CD14-positive monocyte (primary cell): Measurements from ENCODE around the gene TLCD3B. TPM values are rescaled to one million over a fixed set of nuclear protein-coding genes. Genes with fewer than 3 reads are reported as not detected.

Experiments
- DNase-seq, 3 donors: peaks; one replicate each; pipeline ENCODE4 v3.0.0-alpha.2; 2011 to 2022
- H2AFZ ChIP-seq: 2 replicates; pipeline ENCODE4 v1.6.0; 2012; ENCODE audit warnings: mild to moderate bottlenecking, low read depth, low read length, inconsistent platforms; ENCODE audit not compliant: insufficient read depth, poor library complexity, severe bottlenecking
- H3K27ac ChIP-seq, 2 donors: 1 replicate in 1 of 2; 2 replicates in 1 of 2; pipeline ENCODE4 v1.5.1; 2012 to 2013; ENCODE audit warnings: low read length in 2 of 2, control low read depth in 1 of 2, inconsistent platforms in 1 of 2, low read depth in 1 of 2, mild to moderate bottlenecking in 1 of 2
- H3K27me3 ChIP-seq, 2 donors: one replicate each; pipeline versions ENCODE4 v1.6.0 to v1.6.1; 2011 to 2013; ENCODE audit warnings: low read length in 2 of 2; ENCODE audit not compliant: control insufficient read depth in 2 of 2, insufficient read depth in 2 of 2
- H3K36me3 ChIP-seq, 2 donors: replicated peaks in 1 of 2; 1 replicate in 1 of 2; 2 replicates in 1 of 2; pipeline versions ENCODE4 v1.5.1 to v1.6.1; 2012 to 2013; ENCODE audit warnings: low read length in 2 of 2, control low read depth in 1 of 2, inconsistent platforms in 1 of 2, mild to moderate bottlenecking in 1 of 2; ENCODE audit not compliant: insufficient read depth in 2 of 2, control insufficient read depth in 1 of 2
- H3K4me1 ChIP-seq, 2 donors: 1 replicate in 1 of 2; 2 replicates in 1 of 2; pipeline versions ENCODE4 v1.5.1 to v1.6.1; 2012 to 2013; ENCODE audit warnings: low read length in 2 of 2, control low read depth in 1 of 2, inconsistent platforms in 1 of 2, mild to moderate bottlenecking in 1 of 2, moderate library complexity in 1 of 2; ENCODE audit not compliant: insufficient read depth in 2 of 2, control insufficient read depth in 1 of 2
- H3K4me2 ChIP-seq: replicated peaks from 2 replicates; pipeline ENCODE3; 2012; ENCODE audit warnings: low read length, moderate library complexity, mild to moderate bottlenecking; ENCODE audit not compliant: poor library complexity, severe bottlenecking; ENCODE audit errors: extremely low read depth
- H3K4me3 ChIP-seq, 3 experiments: fragments of 200-600 bp in 1 of 3; sonication (generic) in 1 of 3; replicated peaks in 1 of 3; 1 replicate in 2 of 3; 2 replicates in 1 of 3; pipeline ENCODE4 v1.5.1; 2011 to 2013; ENCODE audit warnings: low read length in 3 of 3, mild to moderate bottlenecking in 3 of 3, control low read depth in 2 of 3, low read depth in 2 of 3, inconsistent platforms in 1 of 3, moderate library complexity in 1 of 3
- H3K79me2 ChIP-seq: 2 replicates; pipeline ENCODE4 v1.6.0; 2012; ENCODE audit warnings: mild to moderate bottlenecking, control low read depth, inconsistent platforms, low read length, moderate library complexity; ENCODE audit not compliant: insufficient read depth
- H3K9ac ChIP-seq: 2 replicates; pipeline ENCODE4 v1.6.0; 2017; ENCODE audit warnings: low read length, mild to moderate bottlenecking; ENCODE audit not compliant: insufficient read depth, poor library complexity, severe bottlenecking
- H3K9me3 ChIP-seq, 2 donors: replicated peaks in 1 of 2; 1 replicate in 1 of 2; 2 replicates in 1 of 2; pipeline versions ENCODE4 v1.5.1 to v1.6.1; 2012 to 2013; ENCODE audit warnings: low read length in 2 of 2, control low read depth in 1 of 2; ENCODE audit not compliant: control insufficient read depth in 1 of 2, insufficient read depth in 1 of 2
- H4K20me1 ChIP-seq: 2 replicates; pipeline ENCODE4 v1.6.0; 2012; ENCODE audit warnings: mild to moderate bottlenecking, low read length, control low read depth, moderate library complexity; ENCODE audit not compliant: insufficient read depth
- H3K27ac Mint-ChIP-seq, 7 donors: one replicate each; pipeline ENCODE4 v1.8.0; 2020; ENCODE audit warnings: mild to moderate bottlenecking in 7 of 7, mixed read lengths in 7 of 7, moderate library complexity in 6 of 7, inconsistent platforms in 2 of 7
- H3K27me3 Mint-ChIP-seq, 3 donors: one replicate each; pipeline ENCODE4 v1.8.0; 2021 to 2022; ENCODE audit warnings: low read depth in 3 of 3, mild to moderate bottlenecking in 3 of 3, mixed read lengths in 3 of 3, moderate library complexity in 3 of 3, inconsistent platforms in 1 of 3
- H3K36me3 Mint-ChIP-seq, 2 donors: one replicate each; pipeline ENCODE4 v1.8.0; 2020; ENCODE audit warnings: mixed read lengths in 2 of 2, inconsistent platforms in 1 of 2, mild to moderate bottlenecking in 1 of 2
- H3K4me1 Mint-ChIP-seq: one replicate; pipeline ENCODE4 v1.8.0; 2020; ENCODE audit warnings: mild to moderate bottlenecking, mixed read lengths
- H3K4me3 Mint-ChIP-seq, 2 donors: one replicate each; pipeline ENCODE4 v1.8.0; 2020; ENCODE audit warnings: mild to moderate bottlenecking in 2 of 2, mixed read lengths in 2 of 2, moderate library complexity in 1 of 2
- H3K9me3 Mint-ChIP-seq, 7 donors: one replicate each; pipeline ENCODE4 v1.8.0; 2020 to 2022; ENCODE audit warnings: mixed read lengths in 7 of 7, mild to moderate bottlenecking in 6 of 7, moderate library complexity in 6 of 7, inconsistent platforms in 2 of 7
- WGBS: methylation state at CpG from one replicate; pipeline ENCODE4 v1.1.5; 2013; ENCODE audit warnings: missing lambda C conversion rate; ENCODE audit not compliant: insufficient coverage; 5-methylcytosine and 5-hydroxymethylcytosine counted together
- intact Hi-C, 2 donors: fragments of 100-400 bp; cut with micrococcal nuclease; formaldehyde crosslinking; loops; one replicate each; pipeline versions ENCODE4 v1.15.0 to v1.15.1; 2023
- polyA plus RNA-seq, 3 donors: library from polyadenylated mRNA; depleted of rRNA in 1 of 3; unstranded in 2 of 3; stranded (reverse) in 1 of 3; fragments of 300-500 nt in 2 of 3; fragments of >200 nt in 1 of 3; fragmentation: Illumina TruSeq in 2 of 3; gene quantifications; 1 replicate in 2 of 3; 2 replicates in 1 of 3; pipeline ENCODE4 v1.2.3, GENCODE V29; 2012 to 2021
- TF ChIP-seq, protein P1 (sequence below): fragments of 200-600 bp; IDR thresholded peaks from one replicate; pipeline ENCODE4 v1.8.0; 2022; ENCODE audit warnings: antibody characterized with exemption, mild to moderate bottlenecking

TLCD3B gene
- polyA plus RNA-seq, 3 donors = not detected

DNA sequence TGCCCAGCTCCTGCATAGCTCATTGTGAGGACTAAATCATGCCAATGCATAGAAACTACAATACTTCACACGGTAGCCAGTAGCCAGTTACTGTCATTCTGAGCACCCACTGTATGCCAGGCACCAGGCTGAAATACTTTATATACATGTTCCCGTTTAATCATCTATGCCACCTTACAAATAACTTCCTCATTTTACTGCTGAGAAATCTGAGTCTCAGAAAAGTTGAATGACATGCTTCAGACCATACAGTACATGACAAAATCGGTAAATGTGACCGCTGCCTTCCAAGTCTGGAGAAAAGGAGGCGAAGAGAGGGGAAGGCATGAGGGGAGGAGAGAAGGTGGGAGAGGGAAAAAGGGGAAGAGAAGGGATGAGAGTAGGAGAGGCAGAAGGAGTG lies 9.2 kb upstream of the TLCD3B start:
- intact Hi-C loops = no loop called here

DNA sequence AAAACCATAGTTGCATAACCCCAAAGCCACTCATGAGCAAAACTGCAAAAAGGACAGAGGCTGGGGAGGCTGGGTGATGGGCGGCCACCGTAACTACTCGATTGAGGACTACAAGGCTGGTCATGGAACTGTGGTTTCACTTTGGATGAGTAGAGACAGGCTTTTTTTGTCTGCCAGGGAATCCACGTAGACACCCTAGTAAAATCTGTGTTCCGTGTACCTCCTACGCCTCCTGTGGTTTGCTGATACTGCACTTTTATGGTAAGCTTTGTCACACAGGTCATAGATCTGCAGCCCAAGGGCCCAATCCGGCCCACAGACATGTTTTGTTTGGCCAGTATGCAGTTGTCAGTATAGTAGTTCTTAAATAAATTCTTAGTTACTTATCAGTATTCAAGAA lies 2.2 kb upstream of the TLCD3B start:
- H3K27ac ChIP-seq = no peak overlapping the region
- no peak for DNase-seq
- peaks cover 30 to 44% of the 10 kb centered on the region in 2 donors for H3K27me3 ChIP-seq
- H3K9ac ChIP-seq = no peak overlapping the region
- no peaks in the 10 kb centered on the region for H3K36me3 ChIP-seq
- no peak overlapping the region for H3K4me2 ChIP-seq
- TF ChIP-seq, protein P1, sequence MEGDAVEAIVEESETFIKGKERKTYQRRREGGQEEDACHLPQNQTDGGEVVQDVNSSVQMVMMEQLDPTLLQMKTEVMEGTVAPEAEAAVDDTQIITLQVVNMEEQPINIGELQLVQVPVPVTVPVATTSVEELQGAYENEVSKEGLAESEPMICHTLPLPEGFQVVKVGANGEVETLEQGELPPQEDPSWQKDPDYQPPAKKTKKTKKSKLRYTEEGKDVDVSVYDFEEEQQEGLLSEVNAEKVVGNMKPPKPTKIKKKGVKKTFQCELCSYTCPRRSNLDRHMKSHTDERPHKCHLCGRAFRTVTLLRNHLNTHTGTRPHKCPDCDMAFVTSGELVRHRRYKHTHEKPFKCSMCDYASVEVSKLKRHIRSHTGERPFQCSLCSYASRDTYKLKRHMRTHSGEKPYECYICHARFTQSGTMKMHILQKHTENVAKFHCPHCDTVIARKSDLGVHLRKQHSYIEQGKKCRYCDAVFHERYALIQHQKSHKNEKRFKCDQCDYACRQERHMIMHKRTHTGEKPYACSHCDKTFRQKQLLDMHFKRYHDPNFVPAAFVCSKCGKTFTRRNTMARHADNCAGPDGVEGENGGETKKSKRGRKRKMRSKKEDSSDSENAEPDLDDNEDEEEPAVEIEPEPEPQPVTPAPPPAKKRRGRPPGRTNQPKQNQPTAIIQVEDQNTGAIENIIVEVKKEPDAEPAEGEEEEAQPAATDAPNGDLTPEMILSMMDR = no peak
- H2AFZ ChIP-seq = no peak overlapping the region
- no peaks in the 10 kb centered on the region for H3K36me3 Mint-ChIP-seq
- H3K4me1 Mint-ChIP-seq = peaks cover 3% of the 10 kb centered on the region
- H3K79me2 ChIP-seq = no peaks in the 10 kb centered on the region
- intact Hi-C loops = no loop called here
- peaks cover 0 to 6% of the 10 kb centered on the region in 2 donors for H3K9me3 ChIP-seq
- no peak overlapping the region for H3K4me3 ChIP-seq
- H3K4me1 ChIP-seq = peaks cover 0 to 4% of the 10 kb centered on the region in 2 donors
- no peak overlapping the region for H3K4me3 Mint-ChIP-seq
- WGBS = 68% methylated on average over 3 of the region's 7 CpGs
- peaks cover 42 to 75% (median 53%) of the 10 kb centered on the region in 3 donors for H3K27me3 Mint-ChIP-seq
- H3K9me3 Mint-ChIP-seq = peaks cover 0 to 8% (median 5%) of the 10 kb centered on the region in 7 donors
- H3K27ac Mint-ChIP-seq = no peak overlapping the region
- H4K20me1 ChIP-seq = no peaks in the 10 kb centered on the region

More for the DNA sequence above, 9.2 kb upstream of the TLCD3B start:
- Histone ChIP-seq H3K9me3 (no peaks in the 10 kb centered on the region), H3K27ac (no peak overlapping the region), H4K20me1 (no peaks in the 10 kb centered on the region), H3K4me1 (peaks cover 0 to 3% of the 10 kb centered on the region in 2 donors), H3K36me3 (no peaks in the 10 kb centered on the region), H3K9ac (no peak overlapping the region), H3K27me3 (no peaks in the 10 kb centered on the region), H3K4me3 (no peak overlapping the region), H3K4me2 (no peak overlapping the region), H2AFZ (no peak overlapping the region), H3K79me2 (no peaks in the 10 kb centered on the region)
- Mint-ChIP-seq H3K4me3 (peak overlapping the region in 1 of 2 donors; percentile 58), H3K27me3 (peaks cover 6 to 18% (median 7%) of the 10 kb centered on the region in 3 donors), H3K9me3 (no peaks in the 10 kb centered on the region), H3K4me1 (peaks cover 2% of the 10 kb centered on the region), H3K36me3 (no peaks in the 10 kb centered on the region), H3K27ac (peak overlapping the region in 1 of 7 donors; percentile 76)
- 15% methylated on average over 4 of the region's 5 CpGs for WGBS
- DNase-seq = peak; percentile 27 to 35 (median 31)
- TF ChIP-seq, protein P1 = no peak
